Central memory CD4-positive, alpha-beta T cell (primary cell): ENCODE measurements around the gene LRIG1.

Experiments
- DNase-seq: peaks from one replicate; pipeline ENCODE4 v3.0.0; 2022

Gene LRIG1

GRCh38 chr3:66466606-66467270 is 34.1 kb downstream of the LRIG1 start:
- DNase-seq = no peak

GRCh38 chr3:66465587-66465986 is 35.2 kb downstream of the LRIG1 start:
- DNase-seq = no peak

- DNase-seq = no peak
Observed at GRCh38 chr3:66465034-66465433, 35.8 kb downstream of the LRIG1 start.

- no peak for DNase-seq
Observed at GRCh38 chr3:66464512-66464894, 36.3 kb downstream of the LRIG1 start.

GRCh38 chr3:66463730-66464511 is 36.9 kb downstream of the LRIG1 start:
- DNase-seq = no peak

- DNase-seq = no peak
Observed at GRCh38 chr3:66463054-66463631, 37.7 kb downstream of the LRIG1 start.

GRCh38 chr3:66457252-66457651 is 43.6 kb downstream of the LRIG1 start:
- no peak for DNase-seq

- DNase-seq = no peak
Observed at GRCh38 chr3:66456711-66457173, 44.1 kb downstream of the LRIG1 start.

- no peak for DNase-seq
Observed at GRCh38 chr3:66454464-66454859, 46.4 kb downstream of the LRIG1 start.

- no peak for DNase-seq
Observed at GRCh38 chr3:66453651-66454463, 47.0 kb downstream of the LRIG1 start.

GRCh38 chr3:66452303-66453011 is 48.4 kb downstream of the LRIG1 start:
- no peak for DNase-seq

GRCh38 chr3:66451766-66452165 is 49.1 kb downstream of the LRIG1 start:
- no peak for DNase-seq

- DNase-seq = no peak
Observed at GRCh38 chr3:66450390-66451022, 50.3 kb downstream of the LRIG1 start.

- DNase-seq = no peak
Observed at GRCh38 chr3:66449411-66449974, 51.3 kb downstream of the LRIG1 start.

GRCh38 chr3:66444146-66444644 is 56.6 kb downstream of the LRIG1 start:
- no peak for DNase-seq

GRCh38 chr3:66443118-66443803 is 57.6 kb downstream of the LRIG1 start:
- no peak for DNase-seq

- no peak for DNase-seq
Observed at GRCh38 chr3:66442254-66443117, 58.3 kb downstream of the LRIG1 start.

GRCh38 chr3:66441692-66442091 is 59.1 kb downstream of the LRIG1 start:
- no peak for DNase-seq

- no peak for DNase-seq
Observed at GRCh38 chr3:66441129-66441528, 59.7 kb downstream of the LRIG1 start.
